Stimulated activated CD8-positive, alpha-beta memory T cell treated with anti-CD3 and anti-CD28 coated beads, Interleukin-7, amount 100 ng/mL, for 1 hour (primary cell): ENCODE results near the gene CGB5.
A peak's percentile ranks its signal among the peaks of the same experiment; 100 is the strongest.
"Not testable (repeated sequence)": the region's sequence is repeated elsewhere in the genome, so short reads cannot be mapped to it uniquely, and the experiment has no call there.

Experiments
- DNase-seq, 2 donors: peaks; one replicate each; pipeline ENCODE4 v3.0.0-alpha.2; 2020; ENCODE audit warnings: low read depth in 2 of 2

The CGB5 gene

GRCh38 chr19:49057636-49058234, 14.1 kb downstream of the CGB5 start, which contains the start of gene CGB7:
Gene CGB7 (minus strand): TSS chr19:49057749. CDS start chr19:49055375, 2,374 bp downstream.
- no peak for DNase-seq

GRCh38 chr19:49058562-49058961, 14.9 kb downstream of the CGB5 start:
- no peak for DNase-seq

GRCh38 chr19:49059053-49059452, 15.4 kb downstream of the CGB5 start:
- no peak for DNase-seq

DNA sequence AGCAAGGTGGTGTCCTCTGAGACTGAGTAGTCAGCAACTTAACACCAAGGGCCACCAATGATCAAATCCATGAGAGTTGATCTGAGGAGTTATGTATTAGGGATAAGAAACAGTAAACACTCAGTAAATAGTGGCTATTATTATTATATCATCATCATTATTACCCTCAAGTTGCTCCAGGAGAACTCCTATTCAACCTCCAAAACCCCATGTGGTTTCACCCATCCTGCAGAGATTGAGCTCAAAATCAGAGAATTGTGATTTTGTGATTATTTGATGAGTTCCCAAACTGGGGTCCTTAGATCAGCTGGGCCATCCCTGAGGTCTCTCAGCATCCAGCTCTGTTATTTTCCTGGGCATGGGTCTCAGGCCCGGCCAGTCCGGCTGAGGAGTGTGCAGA, 17.4 kb downstream of the CGB5 start:
- DNase-seq, result no peak

DNA sequence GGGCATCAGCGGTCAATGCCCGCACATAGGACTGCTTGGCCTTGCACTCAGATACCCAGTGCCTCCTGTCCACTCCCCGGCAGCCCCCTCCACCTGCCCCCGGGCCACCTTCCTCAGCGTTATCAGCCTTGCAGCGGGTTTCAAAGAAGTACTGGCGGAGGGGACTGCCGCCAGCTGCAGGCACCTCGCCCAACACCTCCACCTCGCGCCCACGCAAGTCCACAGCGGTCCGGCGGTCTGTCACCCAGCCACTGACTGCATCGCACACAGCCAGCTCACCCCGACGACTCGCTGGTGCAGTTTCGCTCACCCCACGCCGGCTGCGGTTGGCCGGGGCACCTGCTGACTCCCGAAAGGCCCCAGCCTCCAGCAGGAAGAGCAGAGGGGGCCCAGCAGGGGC, 17.8 kb downstream of the CGB5 start:
- no peak for DNase-seq

- no peak for DNase-seq
These were observed 20.5 kb downstream of the CGB5 start for GRCh38 chr19:49064029-49064629.

GRCh38 chr19:49064768-49065611, 21.3 kb downstream of the CGB5 start, which contains the start of gene NTF4:
Gene NTF4 (minus strand): TSS chr19:49064818. CDS start chr19:49061997, 2,821 bp downstream.
- DNase-seq, result no peak

GRCh38 chr19:49065905-49066512, 22.4 kb downstream of the CGB5 start:
- no peak for DNase-seq

DNA sequence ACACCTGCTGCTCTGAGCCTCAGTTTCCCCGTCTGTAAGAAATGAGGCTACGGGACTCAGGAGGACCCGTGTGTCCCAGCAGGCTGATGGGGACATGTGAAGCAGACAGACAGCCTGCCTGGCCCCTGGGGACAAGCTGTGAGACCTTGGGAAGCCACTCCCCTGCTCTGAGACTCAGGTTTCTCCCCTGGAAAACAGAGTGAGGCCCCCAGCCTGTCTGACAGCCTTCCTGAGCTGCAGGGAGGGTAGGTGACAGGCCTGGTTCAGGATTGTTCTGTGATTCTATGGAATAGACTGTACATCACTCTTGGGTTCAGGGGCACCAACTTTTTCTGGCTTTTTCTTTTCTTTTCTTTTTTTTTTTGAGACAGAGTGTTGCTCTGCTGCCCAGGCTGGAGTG, 23.9 kb downstream of the CGB5 start:
- DNase-seq, result no peak

DNA sequence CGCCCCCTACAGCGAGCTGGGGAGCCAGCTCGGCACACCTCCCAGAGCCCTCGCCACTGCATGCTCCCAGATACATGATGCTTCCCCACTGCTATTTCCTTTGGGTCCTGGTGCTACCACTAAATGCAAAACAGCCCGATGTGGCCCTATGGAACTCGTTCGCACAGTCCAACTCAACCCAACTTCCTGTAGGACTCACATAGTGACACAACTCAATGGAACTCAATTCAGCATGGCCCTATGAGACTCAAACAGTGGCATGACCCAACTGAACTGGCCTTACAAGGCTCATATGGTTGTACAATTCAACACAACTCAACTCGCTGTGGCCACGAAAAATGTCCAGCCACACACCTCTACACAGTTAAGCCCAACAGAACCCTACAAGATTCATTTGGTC, 25.4 kb downstream of the CGB5 start:
- no peak for DNase-seq

DNA sequence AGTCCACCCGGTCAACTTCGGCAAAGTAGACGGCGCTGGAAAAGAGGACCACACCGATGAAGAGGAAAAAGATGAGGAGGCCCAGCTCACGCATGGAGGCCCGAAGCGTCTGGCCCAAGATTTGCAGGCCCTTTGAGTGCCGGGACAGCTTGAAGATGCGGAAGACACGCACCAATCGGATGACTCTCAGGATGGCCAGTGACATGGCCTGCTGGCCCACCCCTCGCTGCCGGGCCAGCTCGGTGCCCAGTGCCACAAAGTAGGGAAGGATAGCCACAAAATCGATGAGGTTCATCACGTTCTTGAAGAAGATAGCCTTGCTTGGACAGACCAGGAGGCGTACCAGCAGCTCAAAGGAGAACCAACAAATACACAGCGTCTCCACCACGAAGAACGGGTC, 26.8 kb downstream of the CGB5 start:
- DNase-seq, result no peak

DNA sequence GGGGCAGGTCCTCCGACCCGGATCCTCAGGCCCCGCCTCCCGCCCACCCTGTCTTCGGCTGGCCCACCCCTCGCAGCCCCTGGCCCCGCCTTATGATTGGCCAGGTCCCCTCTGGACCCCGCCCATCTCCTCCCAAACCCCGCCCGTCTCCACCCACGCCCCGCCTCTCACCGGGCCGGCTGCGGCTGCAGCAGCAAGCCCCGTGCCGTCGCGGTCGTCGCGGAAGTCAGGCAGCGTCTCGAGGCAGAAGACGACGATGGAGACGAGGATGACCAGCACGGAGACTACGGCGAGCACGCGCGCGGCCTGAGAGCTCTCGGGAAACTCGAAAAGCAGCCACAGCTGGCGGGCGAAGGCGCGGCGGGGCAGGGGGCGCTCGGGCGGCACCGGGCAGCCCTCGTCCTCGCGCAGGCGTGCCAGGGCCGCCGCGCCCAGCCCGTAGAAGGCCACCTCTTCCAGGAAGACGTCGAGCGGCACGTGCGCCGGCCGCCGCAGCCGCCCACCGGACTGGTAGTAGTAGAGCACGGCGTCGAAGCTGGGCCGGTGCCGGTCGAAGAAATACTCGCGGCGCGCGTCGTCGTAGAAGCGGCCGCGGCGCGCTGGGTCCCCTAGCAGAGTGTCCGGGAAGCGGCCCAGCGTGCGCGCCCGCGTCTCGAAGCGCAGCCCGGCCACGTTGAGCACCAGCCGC, 28.4 kb downstream of the CGB5 start:
- no peak for DNase-seq

DNA sequence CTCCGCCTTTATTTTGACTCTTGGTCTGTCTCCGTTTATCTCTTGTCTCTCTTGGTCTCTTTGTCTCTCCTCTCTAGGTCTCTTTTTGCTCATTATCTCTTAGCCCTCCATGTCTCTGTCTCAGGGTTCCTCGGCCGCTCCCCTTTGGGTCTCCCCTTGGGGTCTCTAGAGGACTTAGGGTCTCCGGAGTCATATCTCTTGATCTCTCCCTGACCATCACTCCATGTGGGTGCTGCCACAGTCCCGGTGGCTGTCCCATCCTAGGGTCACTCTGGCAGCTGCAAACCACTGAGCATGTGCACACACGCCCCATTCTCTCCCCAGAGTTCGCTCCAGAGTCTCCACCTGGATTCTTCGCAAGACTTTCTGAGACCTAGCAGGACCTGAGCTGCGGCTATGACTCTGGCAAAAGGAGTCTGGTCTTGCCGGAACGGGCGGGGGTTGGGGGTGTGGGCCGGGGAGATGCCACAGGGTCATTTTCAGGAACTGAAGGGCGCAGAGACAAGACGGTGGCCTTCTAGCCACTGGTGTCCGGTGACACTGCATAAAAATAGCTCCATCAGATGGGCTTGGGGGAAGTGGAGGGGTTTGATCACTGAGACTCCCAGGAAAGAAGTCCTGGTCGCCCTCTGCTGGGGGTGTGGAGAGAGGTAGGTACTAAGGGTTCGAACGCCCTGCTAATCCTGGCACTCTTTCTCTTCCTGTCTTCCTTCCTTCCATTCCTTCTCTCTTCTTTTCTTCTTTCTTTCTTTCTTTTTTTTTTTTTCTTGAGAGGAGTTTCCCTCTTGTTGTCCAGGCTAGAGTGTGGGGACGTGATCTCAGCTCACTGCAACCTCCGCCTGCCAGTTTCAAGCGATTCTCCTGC, 30.1 kb downstream of the CGB5 start:
- no peak for DNase-seq

- DNase-seq, result not testable (repeated sequence)
These were observed 31.2 kb downstream of the CGB5 start for GRCh38 chr19:49074869-49075268.

DNA sequence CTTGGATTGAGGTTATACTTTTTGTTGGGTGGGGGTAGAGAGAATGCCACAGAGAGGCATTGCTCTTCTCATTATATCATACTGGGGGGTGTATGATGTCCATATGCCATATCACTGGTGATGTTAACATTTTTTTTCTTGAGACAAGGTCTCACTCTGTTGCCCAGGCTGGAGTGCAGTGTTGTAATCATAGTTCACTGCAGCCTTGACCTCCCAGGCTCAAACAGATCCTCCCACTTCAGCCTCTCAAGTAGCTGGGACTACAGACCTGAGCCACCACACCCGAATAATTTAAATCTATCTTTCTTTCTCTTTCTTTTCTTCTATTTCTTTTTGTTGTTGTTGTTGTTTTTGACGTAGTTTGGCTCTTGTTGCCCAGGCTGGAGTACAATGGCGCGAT, 36.7 kb downstream of the CGB5 start:
- no peak for DNase-seq

DNA sequence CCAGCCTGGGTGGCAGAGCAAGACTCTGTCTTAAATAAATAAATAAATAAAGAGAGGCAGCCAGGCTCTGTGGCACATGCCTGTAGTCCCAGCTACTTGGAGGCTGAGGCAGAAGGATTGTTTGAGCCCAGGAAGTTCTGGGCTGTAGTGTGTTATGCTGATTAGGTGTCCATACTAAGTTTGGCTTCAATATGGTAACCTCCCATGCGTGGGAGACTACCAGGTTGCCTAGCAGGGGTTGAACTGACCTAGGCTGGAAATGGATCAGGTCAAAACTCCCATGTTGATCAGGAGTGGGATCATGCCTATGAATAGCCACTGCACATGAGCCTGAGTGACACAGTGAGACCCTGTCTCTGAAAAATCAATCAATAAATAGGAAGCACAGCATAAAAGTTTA, 37.6 kb downstream of the CGB5 start:
- no peak for DNase-seq

GRCh38 chr19:49084206-49085019, 40.8 kb downstream of the CGB5 start:
- no peak for DNase-seq

DNA sequence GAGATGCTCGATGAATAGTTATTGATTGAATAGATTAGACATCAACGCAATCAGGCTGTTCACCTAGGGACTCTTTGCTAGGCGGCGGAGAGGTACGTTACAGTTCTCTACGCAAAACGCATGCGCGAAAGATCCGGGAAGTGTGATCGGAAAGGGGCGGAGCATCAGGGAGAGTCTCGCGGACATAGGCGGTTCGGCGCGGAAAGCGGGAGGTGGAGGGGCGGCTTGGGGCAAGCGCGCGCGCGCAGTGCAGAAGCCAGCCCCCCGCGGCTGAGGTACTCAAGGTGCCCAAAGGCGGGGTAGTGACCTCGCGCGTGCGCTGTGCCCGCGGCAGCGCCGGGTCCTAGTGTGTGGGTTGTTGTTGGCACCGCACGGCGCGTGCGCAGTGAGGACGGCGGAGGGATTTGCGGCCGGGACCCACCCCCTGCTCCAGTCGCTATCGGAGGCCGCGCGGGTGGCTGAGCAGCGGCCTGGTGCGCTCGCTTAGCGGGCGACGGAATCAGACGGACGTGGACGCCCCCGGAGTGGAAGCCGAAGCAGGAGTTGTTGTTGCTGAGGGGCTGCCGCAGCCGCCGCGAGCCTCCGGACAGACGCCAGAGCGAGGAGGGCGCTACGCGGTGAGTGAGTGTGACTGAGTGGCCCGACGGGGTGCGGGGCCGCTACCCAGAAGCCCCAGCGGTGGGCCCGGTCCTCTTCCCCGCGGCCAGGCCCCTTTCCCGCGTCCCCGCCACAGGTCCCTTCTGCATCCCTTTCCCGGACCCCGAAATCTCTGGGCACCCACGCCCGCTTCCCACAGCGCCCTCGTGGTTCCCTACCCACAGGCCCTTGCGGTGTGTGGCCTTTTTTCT, 41.6 kb downstream of the CGB5 start, which contains the start of gene SNRNP70:
Gene SNRNP70, plus strand, starts transcription at position 432 of the 848 bp plus-strand sequence. CDS start 964 bp downstream, outside the sequence.
- peak; percentile 98 for DNase-seq

DNA sequence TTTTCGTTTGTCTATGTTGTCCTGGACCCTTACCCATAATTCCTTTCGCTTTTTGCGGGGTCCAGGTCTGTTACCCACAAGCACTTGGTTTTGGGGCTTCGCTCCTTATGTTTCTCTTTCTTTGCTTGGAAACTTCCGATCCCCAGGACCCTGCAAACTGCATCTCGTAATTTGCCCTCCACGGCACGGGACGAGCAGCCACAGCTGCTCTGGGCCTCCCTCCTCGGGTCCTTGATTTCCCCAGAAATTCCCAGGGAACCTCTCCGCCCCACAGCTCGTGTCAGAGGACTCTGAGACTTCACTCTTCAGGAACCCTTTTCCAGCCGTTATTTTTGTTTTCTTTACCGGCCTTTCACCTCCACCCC, 42.2 kb downstream of the CGB5 start:
- no peak for DNase-seq
